NCI-H510A treated with DMSO at 0.1 percent for 48 hours (cell line): Measurements from ENCODE around the gene OPA1.
A peak's percentile ranks its signal among the peaks of the same experiment; 100 is the strongest.

Experiments used
- DNase-seq: peaks from one replicate; lab custom pipeline; 2025; lab: John Stamatoyannopoulos, UW

Gene OPA1

DNA sequence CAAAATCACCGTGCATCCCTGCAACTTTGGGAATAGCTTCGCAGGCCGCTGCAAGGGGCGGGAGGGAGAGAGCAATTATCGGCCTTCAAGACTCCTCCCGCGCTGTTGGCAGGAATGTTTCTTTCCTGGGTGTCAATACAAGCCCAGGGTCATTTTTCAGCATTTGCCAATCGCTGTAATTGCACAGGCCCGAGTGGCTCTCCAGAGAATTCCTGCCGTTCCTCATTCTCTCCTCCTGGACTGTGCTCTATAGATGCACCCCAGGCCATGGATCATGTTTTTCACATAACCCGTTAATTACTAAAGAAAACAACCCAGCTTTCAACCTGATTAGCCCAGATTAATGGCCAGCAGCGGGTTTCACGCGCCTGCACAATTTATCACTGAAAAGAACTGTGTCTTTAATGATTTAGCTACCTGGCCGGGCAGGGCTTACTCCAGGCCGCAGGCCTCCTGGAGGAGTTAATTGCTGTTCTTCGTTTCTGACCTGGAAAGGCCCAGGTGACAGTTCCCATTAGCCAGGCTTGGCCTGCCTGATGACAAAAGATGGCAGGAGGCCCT lies 144.3 kb downstream of the OPA1 start:
- no peak for DNase-seq

DNA sequence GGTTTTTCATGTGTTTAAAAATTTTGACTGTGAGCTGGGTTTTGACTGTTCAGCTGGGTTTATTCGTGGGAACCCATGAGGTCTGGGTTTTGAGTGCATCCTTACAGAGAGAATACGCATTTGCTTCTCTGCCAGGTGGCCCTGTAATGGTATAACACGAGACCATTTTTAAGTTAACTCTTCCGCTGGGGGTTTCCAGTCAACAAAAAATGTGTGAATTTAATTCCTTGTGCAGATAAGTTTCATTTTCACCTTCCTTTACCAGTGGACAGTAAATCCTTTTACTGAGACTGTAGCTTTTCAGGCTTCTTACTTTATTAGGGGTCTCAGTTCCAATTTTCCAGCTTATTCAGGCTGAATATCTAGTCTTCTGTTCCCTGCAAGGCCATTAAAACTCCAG lies 149.6 kb downstream of the OPA1 start:
- no peak for DNase-seq

DNA sequence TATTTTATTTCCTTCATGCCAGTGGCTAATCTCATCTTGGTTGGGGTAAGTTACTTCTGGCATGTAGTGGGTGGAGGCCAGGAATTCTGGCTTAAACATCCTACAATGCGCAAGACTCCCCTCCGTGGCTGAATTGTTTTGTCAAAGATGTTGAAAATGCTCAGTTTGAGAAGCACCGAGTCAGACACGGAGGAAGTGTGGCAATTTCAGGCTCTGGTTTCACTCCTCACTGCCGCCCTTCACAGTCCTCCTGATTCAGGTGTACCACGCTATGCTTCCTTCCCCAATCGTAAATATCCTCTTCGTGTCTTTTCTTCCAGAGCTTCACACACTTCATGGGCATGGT lies 150.7 kb downstream of the OPA1 start:
- no peak for DNase-seq

DNA sequence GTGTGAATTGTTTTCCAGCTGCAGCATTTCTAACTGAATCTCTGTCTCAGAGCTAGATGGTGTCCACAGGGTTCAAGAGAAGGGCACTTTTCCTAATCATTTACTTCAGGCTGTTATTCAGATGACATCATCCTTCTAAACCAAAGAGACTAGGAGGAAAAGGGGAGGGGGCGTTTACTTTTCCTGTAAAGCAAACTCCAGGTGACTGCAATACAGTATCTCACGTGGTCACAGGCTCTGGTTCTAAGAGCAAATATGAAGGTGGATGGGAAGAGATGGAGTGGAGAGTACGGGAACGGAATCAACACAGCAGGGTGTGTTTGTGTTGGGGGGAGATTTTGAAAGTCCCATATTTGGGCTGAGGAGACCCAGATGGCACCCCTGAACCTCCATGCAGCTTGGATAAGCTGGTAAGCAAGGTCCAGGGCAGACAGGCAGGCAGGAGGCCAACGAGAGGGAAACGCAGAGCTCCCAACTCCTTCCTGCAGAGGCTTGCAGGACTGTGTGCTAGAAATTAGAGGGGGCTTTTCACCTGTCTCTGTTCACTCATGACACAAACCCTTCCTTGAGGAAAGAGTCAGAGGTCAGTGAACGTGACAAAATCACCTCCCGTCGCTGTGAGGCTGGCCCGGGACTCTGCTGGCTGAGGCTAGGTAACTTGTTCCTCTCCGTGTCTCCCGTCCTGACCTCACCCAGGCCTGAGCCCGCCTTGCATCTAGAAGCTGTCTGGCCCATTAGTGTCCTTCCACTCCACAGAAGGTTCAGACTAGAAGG lies 151.2 kb downstream of the OPA1 start:
- DNase-seq, result peak; percentile 98

DNA sequence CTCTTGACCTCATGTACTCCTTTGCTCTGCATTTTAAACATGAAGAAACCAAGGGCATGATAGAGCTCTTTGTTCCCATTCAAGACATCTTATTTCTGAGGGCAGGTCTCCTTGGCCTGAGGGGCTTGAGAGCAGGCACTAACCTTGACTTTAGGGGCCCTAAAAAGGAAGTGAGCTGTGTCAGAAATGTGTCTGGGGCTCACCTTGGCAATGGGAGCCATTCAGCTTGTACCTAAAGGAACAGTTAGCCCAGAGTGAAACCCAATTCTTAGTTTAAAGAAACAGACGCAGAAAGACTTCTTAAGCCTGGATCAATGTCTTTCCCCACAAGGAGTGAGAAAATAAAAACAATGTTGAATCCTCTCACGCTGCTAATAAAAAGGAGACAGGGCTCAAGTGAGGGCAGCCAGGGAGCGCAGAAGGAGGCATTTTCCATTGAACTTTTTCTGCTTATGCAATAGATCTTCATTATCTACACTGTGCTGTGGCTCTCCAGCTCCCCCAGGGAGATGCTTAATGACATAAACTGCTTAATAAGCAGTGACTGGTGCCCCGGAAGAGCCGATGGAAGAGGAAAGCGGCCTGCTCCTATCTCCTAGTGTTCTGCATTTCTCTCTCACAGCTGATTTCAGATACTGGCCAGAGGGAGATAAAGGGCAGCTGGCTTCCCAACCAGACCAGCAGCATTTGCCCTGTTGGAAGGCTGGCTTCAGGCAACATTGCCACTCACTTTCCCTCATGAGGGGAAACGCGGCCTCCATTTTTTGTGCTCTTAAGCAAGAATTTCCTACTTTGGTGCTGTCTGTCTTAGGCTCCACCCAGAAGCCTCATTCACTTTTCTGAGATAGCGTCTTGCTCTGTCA lies 152.0 kb downstream of the OPA1 start:
- DNase-seq, result peak; percentile 59

DNA sequence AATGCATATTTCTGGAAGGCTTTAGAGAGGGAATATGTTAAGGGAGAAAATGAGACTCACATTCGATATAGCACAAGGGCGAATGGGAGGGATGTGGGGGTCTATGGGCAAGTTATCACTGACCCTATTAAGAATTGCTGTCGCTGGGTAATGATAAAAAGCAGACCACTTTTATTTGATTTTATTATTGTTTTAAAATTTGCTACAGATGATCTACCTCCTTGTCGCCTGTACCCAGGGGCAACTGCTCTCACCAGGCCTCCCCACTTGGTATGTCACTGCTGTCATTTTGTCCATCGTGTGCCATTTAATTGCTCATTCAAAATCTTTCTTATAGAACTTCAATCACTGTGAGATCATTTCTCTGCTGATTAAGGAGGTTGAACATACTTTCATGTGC lies 153.8 kb downstream of the OPA1 start:
- DNase-seq, result no peak
